Neuron (in vitro differentiated cells): Measurements from ENCODE around the gene THOC5.
A peak's percentile ranks its signal among the peaks of the same experiment; 100 is the strongest.

ENCODE experiments used
- H2AFZ ChIP-seq: one replicate; pipeline ENCODE4 v1.6.1; 2013; ENCODE audit warnings: low read depth, mild to moderate bottlenecking, inconsistent platforms, low read length, moderate library complexity
- H3K27me3 ChIP-seq: one replicate; pipeline ENCODE4 v1.6.1; 2013; ENCODE audit warnings: low read length; ENCODE audit not compliant: insufficient read depth
- H3K36me3 ChIP-seq: one replicate; pipeline ENCODE4 v1.6.1; 2013; ENCODE audit warnings: low read length; ENCODE audit not compliant: insufficient read depth
- H3K4me1 ChIP-seq: one replicate; pipeline ENCODE4 v1.6.1; 2013; ENCODE audit warnings: low read length; ENCODE audit not compliant: insufficient read depth
- H3K4me3 ChIP-seq: 2 replicates; pipeline ENCODE4 v1.5.1; 2013; ENCODE audit warnings: mild to moderate bottlenecking, low read length, moderate library complexity
- H3K9me3 ChIP-seq: one replicate; pipeline ENCODE4 v1.6.1; 2013; ENCODE audit warnings: low read length

Gene THOC5

DNA sequence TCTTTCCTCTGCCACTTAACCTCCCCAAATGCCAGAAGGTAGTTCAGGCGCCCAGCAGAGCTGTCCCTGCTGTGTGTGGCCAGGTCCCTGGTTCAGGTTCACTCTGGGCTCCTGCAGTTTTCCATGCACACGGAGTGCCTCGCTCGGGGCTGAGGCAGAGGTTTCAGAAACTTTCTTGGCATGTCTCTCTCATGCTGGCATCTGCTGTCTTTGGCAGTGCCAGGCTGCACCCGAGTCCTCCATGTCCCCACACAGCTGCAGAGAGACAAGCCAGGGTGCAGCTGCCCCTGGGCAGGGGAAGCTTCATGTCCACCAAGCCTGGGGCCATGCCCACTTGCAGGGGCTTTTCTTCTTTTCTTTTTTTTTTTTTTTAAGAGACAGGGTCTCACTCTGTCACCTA lies 80.6 kb downstream of the THOC5 start:
- H3K27me3 ChIP-seq = peaks cover 20% of the 10 kb centered on the region
- H3K36me3 ChIP-seq = no peaks in the 10 kb centered on the region
- H2AFZ ChIP-seq = no peak overlapping the region
- H3K9me3 ChIP-seq = no peaks in the 10 kb centered on the region
- H3K4me1 ChIP-seq = peaks cover 4% of the 10 kb centered on the region
- H3K4me3 ChIP-seq = no peak overlapping the region

DNA sequence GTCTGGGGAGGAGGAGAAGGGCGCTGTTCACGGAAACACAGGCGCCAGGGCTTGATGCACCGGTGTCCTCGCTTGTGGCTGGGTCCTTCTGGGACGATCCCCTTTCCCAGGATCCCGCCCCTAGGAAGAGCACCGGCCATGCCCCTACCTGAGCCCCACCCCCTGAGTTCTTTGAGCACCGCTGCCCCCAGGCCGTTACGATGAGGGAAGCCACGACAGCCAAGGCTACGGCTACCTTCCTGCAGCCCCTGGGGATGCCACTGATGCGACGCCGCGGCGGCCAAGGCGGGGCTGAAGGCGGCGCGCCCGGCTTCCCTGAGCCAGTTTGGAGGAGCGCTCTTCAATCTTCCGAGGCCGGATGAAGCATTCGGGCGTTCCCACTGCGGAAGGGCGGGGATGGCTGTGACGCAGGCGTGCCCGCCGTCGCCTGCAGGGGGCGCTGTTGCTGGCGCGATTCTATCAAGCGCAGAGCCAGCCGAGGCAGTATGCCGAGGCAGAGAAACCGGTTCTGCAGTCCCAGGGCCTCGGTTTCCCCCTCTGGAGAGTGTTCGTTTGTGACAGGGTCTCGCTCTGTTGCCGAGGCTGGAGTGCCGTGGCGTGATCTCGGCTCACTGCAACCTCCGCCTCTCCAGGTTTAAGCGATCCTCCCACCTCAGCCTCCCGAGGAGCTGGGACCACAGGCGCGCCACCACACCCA lies 83.2 kb downstream of the THOC5 start:
- H3K4me3 ChIP-seq = peak overlapping the region; percentile 23

GRCh38 chr22:29469755-29470154 lies 83.8 kb downstream of the THOC5 start:
- H3K4me1 ChIP-seq = no peaks in the 10 kb centered on the region
- no peak overlapping the region for H3K4me3 ChIP-seq
- peaks cover 14% of the 10 kb centered on the region for H3K27me3 ChIP-seq
- no peak overlapping the region for H2AFZ ChIP-seq
- H3K9me3 ChIP-seq = no peaks in the 10 kb centered on the region
- no peaks in the 10 kb centered on the region for H3K36me3 ChIP-seq

More for the DNA sequence above, 83.2 kb downstream of the THOC5 start:
- no peaks in the 10 kb centered on the region for H3K36me3 ChIP-seq
- H3K27me3 ChIP-seq = peaks cover 14% of the 10 kb centered on the region
- H3K9me3 ChIP-seq = no peaks in the 10 kb centered on the region
- no peaks in the 10 kb centered on the region for H3K4me1 ChIP-seq
- H2AFZ ChIP-seq = no peak overlapping the region

GRCh38 chr22:29464581-29464980 lies 89.0 kb downstream of the THOC5 start:
- Histone ChIP-seq H3K4me3 (no peak overlapping the region), H2AFZ (no peak overlapping the region), H3K4me1 (peaks cover 5% of the 10 kb centered on the region), H3K27me3 (peaks cover 6% of the 10 kb centered on the region), H3K36me3 (no peaks in the 10 kb centered on the region), H3K9me3 (no peaks in the 10 kb centered on the region)

GRCh38 chr22:29463629-29464028 lies 89.9 kb downstream of the THOC5 start:
- Histone ChIP-seq H3K4me1 (peaks cover 7% of the 10 kb centered on the region), H3K4me3 (no peak overlapping the region), H2AFZ (no peak overlapping the region), H3K27me3 (peaks cover 2% of the 10 kb centered on the region), H3K36me3 (no peaks in the 10 kb centered on the region), H3K9me3 (no peaks in the 10 kb centered on the region)

DNA sequence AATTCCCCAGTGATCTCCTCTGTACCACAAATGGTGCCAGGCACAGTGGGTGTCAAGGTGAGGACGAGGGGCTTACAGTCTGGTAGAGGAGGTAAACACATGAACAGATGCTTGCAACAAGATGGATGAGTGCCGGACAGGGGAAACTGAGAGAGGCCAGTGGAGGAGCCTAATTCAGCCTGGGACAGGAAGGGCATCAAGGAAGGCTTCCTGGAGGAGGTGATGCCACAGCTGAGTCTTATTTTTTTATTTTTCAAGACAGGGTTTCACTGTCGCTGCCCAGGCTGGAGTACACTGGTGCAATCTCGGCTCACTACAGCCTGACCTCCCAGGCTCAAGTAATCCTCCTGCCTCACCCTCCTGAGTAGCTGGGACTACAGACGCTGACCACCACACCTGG lies 92.3 kb downstream of the THOC5 start:
- Histone ChIP-seq H3K27me3 (no peaks in the 10 kb centered on the region), H3K9me3 (no peaks in the 10 kb centered on the region), H3K36me3 (no peaks in the 10 kb centered on the region), H3K4me1 (peaks cover 12% of the 10 kb centered on the region), H2AFZ (no peak overlapping the region), H3K4me3 (no peak overlapping the region)

GRCh38 chr22:29459773-29460172 lies 93.8 kb downstream of the THOC5 start:
- Histone ChIP-seq H3K4me3 (no peak overlapping the region), H3K27me3 (no peaks in the 10 kb centered on the region), H3K9me3 (no peaks in the 10 kb centered on the region), H2AFZ (no peak overlapping the region), H3K36me3 (no peaks in the 10 kb centered on the region), H3K4me1 (peaks cover 16% of the 10 kb centered on the region)

GRCh38 chr22:29458551-29458950 lies 95.0 kb downstream of the THOC5 start:
- H3K9me3 ChIP-seq = no peaks in the 10 kb centered on the region
- H3K4me1 ChIP-seq = peaks cover 16% of the 10 kb centered on the region
- no peaks in the 10 kb centered on the region for H3K36me3 ChIP-seq
- no peak overlapping the region for H2AFZ ChIP-seq
- no peaks in the 10 kb centered on the region for H3K27me3 ChIP-seq
- H3K4me3 ChIP-seq = no peak overlapping the region

- Histone ChIP-seq H3K27me3 (no peaks in the 10 kb centered on the region), H2AFZ (no peak overlapping the region), H3K4me3 (no peak overlapping the region), H3K36me3 (no peaks in the 10 kb centered on the region), H3K9me3 (no peaks in the 10 kb centered on the region), H3K4me1 (peaks cover 16% of the 10 kb centered on the region)
Measured at GRCh38 chr22:29457730-29458129, 95.8 kb downstream of the THOC5 start.

GRCh38 chr22:29456211-29456671 lies 97.3 kb downstream of the THOC5 start:
- peaks cover 16% of the 10 kb centered on the region for H3K4me1 ChIP-seq
- H3K27me3 ChIP-seq = no peaks in the 10 kb centered on the region
- no peak overlapping the region for H3K4me3 ChIP-seq
- H3K9me3 ChIP-seq = no peaks in the 10 kb centered on the region
- no peak overlapping the region for H2AFZ ChIP-seq
- H3K36me3 ChIP-seq = no peaks in the 10 kb centered on the region
